MCF 10A (cell line): Measurements from ENCODE around the gene IFITM2. TPM values are rescaled to one million over a fixed set of nuclear protein-coding genes. Genes with fewer than 3 reads are reported as not detected.

Source experiments
- BruUV-seq: library from RNA; stranded (reverse); fragments of 400-500 nt; replicated peaks from 2 replicates; lab custom pipeline; 2021; lab: Mats Ljungman, UMichigan
- CTCF ChIA-PET: fragments of 300-600 bp; sonication (Branson Sonifier 250); formaldehyde crosslinking; extraction: SDS; loops from one replicate; lab custom pipeline; 2021; ENCODE audit warnings: antibody characterized with exemption, inconsistent platforms; lab: Yijun Ruan, JAX
- POLR2A ChIA-PET: fragments of 300-600, 350-650 bp; sonication (Branson Sonifier 250); formaldehyde crosslinking; extraction: SDS; loops from one replicate; lab custom pipeline; 2020; ENCODE audit warnings: antibody characterized with exemption, inconsistent platforms; lab: Yijun Ruan, JAX
- DNase-seq: peaks from one replicate; pipeline ENCODE4 v3.0.0-alpha.2; 2018; ENCODE audit not compliant: unreplicated experiment
- H3K27ac Mint-ChIP-seq: one replicate; pipeline ENCODE4 v1.8.0; 2022; ENCODE audit warnings: mild to moderate bottlenecking, low read depth, mixed read lengths; ENCODE audit not compliant: unreplicated experiment
- H3K27me3 Mint-ChIP-seq: one replicate; pipeline ENCODE4 v1.8.0; 2022; ENCODE audit warnings: mixed read lengths; ENCODE audit not compliant: insufficient read depth, unreplicated experiment
- H3K36me3 Mint-ChIP-seq: one replicate; pipeline ENCODE4 v1.8.0; 2022; ENCODE audit warnings: mild to moderate bottlenecking, moderate library complexity, mixed read lengths; ENCODE audit not compliant: insufficient read depth, unreplicated experiment
- H3K4me1 Mint-ChIP-seq: one replicate; pipeline ENCODE4 v1.8.0; 2022; ENCODE audit warnings: mixed read lengths; ENCODE audit not compliant: insufficient read depth, unreplicated experiment
- H3K4me3 Mint-ChIP-seq: one replicate; pipeline ENCODE4 v1.8.0; 2022; ENCODE audit warnings: mild to moderate bottlenecking, moderate library complexity, mixed read lengths; ENCODE audit not compliant: unreplicated experiment
- H3K9me3 Mint-ChIP-seq: one replicate; pipeline ENCODE4 v1.8.0; 2022; ENCODE audit warnings: mixed read lengths; ENCODE audit not compliant: unreplicated experiment
- CTCF ChIP-seq: fragments of 200-600 bp; IDR thresholded peaks from one replicate; pipeline ENCODE4 v1.8.0; 2022; ENCODE audit warnings: antibody characterized with exemption, mild to moderate bottlenecking; ENCODE audit not compliant: unreplicated experiment
- intact Hi-C: fragments of 100-400 bp; cut with micrococcal nuclease; formaldehyde crosslinking; loops from 2 replicates; pipeline ENCODE4 v1.14.1; 2022
- total RNA-seq: library from RNA; stranded (reverse); gene quantifications from 2 replicates; pipeline ENCODE4 v1.2.3, GENCODE V29; 2022

The IFITM2 gene
- total RNA-seq, 1 experiment from 2014 or later: 314 TPM

GRCh38 chr11:355581-356458 lies 48.2 kb downstream of the IFITM2 start:
- intact Hi-C loops: loop anchor here (1.0 kb wide), 1 partner anchor 48 kb away; no protein-coding TSS in a partner anchor
- TF ChIP-seq CTCF: no peak
- DNase-seq: peak; percentile 94
- POLR2A ChIA-PET: interaction anchor here (0.6 to 2.5 kb wide), 15 partner anchors 16 to 453 kb away, joined by 3 to 32 read pairs (median 10); partner anchors contain the start of genes BET1L, IFITM2, PKP3 and PSMD13
- CTCF ChIA-PET: interaction anchor here (0.6 to 1.8 kb wide), 14 partner anchors 8 to 148 kb away, joined by 3 to 10 read pairs (median 4); partner anchors contain the start of genes IFITM3 and RIC8A
- Mint-ChIP-seq H3K27me3 (peaks cover 11% of the 10 kb centered on the region), H3K4me3 (peak overlapping the region; percentile 35), H3K36me3 (peaks cover 7% of the 10 kb centered on the region), H3K27ac (peak overlapping the region; percentile 62), H3K4me1 (peaks cover 28% of the 10 kb centered on the region), H3K9me3 (no peaks in the 10 kb centered on the region)
- BruUV-seq: TSS peak; percentile 96

DNA sequence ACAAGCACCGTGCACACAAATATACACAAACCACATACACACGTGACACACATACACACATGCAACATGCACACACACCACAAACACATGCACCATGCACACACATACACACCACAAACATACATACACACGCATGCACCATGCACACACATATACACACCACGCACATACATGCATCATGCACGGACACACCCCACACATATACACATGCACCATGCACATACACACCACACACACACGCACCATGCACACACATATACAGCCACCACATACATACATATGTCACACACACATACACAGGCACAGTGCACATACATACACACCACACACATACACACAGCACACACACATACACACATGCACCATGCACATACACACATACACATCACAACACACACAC lies 49.0 kb downstream of the IFITM2 start:
- ChIA-PET POLR2A (interaction anchor here (0.6 to 2.5 kb wide), 9 partner anchors 33 to 149 kb away, joined by 3 to 32 read pairs (median 20); partner anchors contain the start of genes BET1L, IFITM2, PSMD13 and PTDSS2), CTCF (interaction anchor here (0.6 to 1.8 kb wide), 2 partner anchors 33 to 52 kb away, joined by 3 to 10 read pairs; no protein-coding TSS in a partner anchor)
- H3K4me1 Mint-ChIP-seq: peaks cover 22% of the 10 kb centered on the region
- H3K4me3 Mint-ChIP-seq: no peak overlapping the region
- H3K9me3 Mint-ChIP-seq: no peaks in the 10 kb centered on the region
- H3K27ac Mint-ChIP-seq: no peak overlapping the region
- TF ChIP-seq CTCF: no peak
- no TSS peak for BruUV-seq
- peaks cover 11% of the 10 kb centered on the region for H3K27me3 Mint-ChIP-seq
- peaks cover under 1% of the 10 kb centered on the region for H3K36me3 Mint-ChIP-seq
- no peak for DNase-seq
- intact Hi-C loops: loop anchor here (1.0 kb wide), 1 partner anchor 48 kb away; no protein-coding TSS in a partner anchor

- no peak for DNase-seq
- Mint-ChIP-seq H3K27ac (no peak overlapping the region), H3K4me1 (peaks cover 21% of the 10 kb centered on the region), H3K27me3 (peaks cover 11% of the 10 kb centered on the region), H3K4me3 (no peak overlapping the region), H3K9me3 (no peaks in the 10 kb centered on the region), H3K36me3 (no peaks in the 10 kb centered on the region)
- BruUV-seq: TSS peak; percentile 32
- POLR2A ChIA-PET: no interaction called here
- intact Hi-C loops: no loop called here
- TF ChIP-seq CTCF: no peak
- CTCF ChIA-PET: no interaction called here
These were observed 50.0 kb downstream of the IFITM2 start for GRCh38 chr11:357582-357981.
